Fibroblast of pulmonary artery (primary cell): ENCODE measurements around the gene TAS2R30.
"Not testable (repeated sequence)": the region's sequence is repeated elsewhere in the genome, so short reads cannot be mapped to it uniquely, and the experiment has no call there.

Source experiments
- DNase-seq: peaks from one replicate; pipeline ENCODE4 v3.0.0-alpha.2; 2010; ENCODE audit warnings: low read depth
- H3K4me3 ChIP-seq: replicated peaks from 2 replicates; pipeline ENCODE4 v1.5.1; 2011; ENCODE audit warnings: low read depth, mild to moderate bottlenecking, control low read depth, low read length, moderate library complexity
- TF ChIP-seq, protein P1 (sequence below): IDR thresholded peaks from 2 replicates; pipeline ENCODE4 v1.5.1; 2011; ENCODE audit warnings: mild to moderate bottlenecking, control low read depth, low read length, inconsistent platforms; ENCODE audit errors: missing control alignments

TAS2R30 gene

GRCh38 chr12:11105546-11105945 lies 28.9 kb downstream of the TAS2R30 start:
- TF ChIP-seq, protein P1, sequence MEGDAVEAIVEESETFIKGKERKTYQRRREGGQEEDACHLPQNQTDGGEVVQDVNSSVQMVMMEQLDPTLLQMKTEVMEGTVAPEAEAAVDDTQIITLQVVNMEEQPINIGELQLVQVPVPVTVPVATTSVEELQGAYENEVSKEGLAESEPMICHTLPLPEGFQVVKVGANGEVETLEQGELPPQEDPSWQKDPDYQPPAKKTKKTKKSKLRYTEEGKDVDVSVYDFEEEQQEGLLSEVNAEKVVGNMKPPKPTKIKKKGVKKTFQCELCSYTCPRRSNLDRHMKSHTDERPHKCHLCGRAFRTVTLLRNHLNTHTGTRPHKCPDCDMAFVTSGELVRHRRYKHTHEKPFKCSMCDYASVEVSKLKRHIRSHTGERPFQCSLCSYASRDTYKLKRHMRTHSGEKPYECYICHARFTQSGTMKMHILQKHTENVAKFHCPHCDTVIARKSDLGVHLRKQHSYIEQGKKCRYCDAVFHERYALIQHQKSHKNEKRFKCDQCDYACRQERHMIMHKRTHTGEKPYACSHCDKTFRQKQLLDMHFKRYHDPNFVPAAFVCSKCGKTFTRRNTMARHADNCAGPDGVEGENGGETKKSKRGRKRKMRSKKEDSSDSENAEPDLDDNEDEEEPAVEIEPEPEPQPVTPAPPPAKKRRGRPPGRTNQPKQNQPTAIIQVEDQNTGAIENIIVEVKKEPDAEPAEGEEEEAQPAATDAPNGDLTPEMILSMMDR, result no peak
- H3K4me3 ChIP-seq, result no peak overlapping the region
- no peak for DNase-seq

GRCh38 chr12:11094910-11095309 lies 39.5 kb downstream of the TAS2R30 start:
- DNase-seq, H3K4me3 ChIP-seq: not testable (repeated sequence)

DNA sequence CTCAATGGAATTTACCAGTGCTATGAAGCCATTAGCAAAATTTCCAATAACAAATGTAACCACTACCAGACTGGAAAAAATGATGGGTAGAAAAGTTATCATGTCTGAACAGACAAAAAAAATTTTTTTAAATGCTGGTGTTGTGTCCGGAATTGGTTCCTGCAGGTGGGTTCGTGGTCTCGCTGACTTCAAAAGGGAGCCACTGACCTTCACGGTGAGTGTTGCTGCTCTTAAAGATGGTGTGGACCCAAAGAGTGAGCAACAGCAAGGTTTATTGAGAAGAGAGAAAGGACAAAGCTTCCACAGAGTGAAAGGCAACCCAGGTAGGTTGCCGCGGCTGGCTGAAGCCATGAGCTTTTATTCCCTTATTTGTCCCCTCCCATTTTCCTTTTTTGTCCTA lies 42.3 kb downstream of the TAS2R30 start, which contains the start of gene TAS2R43:
TSS of gene TAS2R43 (minus strand) at position 186 of the 400 bp plus-strand sequence. CDS start at position 102, 84 bp downstream.
- no peak within 1 kb of the TSS for H3K4me3 ChIP-seq
- TF ChIP-seq, protein P1, result no peak
- DNase-seq, result no peak

GRCh38 chr12:11089246-11089645 lies 45.2 kb downstream of the TAS2R30 start:
- no peak overlapping the region for H3K4me3 ChIP-seq
- TF ChIP-seq, protein P1, result no peak
- no peak for DNase-seq

DNA sequence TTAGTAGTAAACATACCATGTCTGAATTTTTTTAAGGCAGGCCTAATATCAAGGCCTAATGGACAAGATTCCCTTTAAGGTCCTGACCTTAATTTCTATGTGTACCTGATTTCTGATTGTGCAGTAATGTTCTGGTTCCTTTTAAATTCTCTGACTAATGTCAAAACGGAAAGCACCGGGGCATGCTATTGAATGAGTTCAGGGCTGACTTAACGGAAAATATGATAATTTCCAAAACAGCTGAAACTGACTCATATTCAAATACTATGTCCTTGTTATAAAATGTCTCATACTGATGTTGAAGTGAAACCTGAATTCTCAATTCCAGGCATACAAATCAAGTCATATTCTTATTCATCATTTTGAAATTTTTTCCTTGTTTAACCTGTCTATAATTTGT lies 49.0 kb downstream of the TAS2R30 start:
- peak; percentile 64 for DNase-seq
- no peak overlapping the region for H3K4me3 ChIP-seq
- TF ChIP-seq, protein P1, result no peak
